ENCODE measurements around the gene JMJD1C. TPM values are rescaled to one million over a fixed set of nuclear protein-coding genes. Genes with fewer than 3 reads are reported as not detected.

The JMJD1C gene
- polyA plus RNA-seq, 2 of the 4 experiments (the other 2 are of a cell fraction): 15.9 to 47.2 TPM

DNA sequence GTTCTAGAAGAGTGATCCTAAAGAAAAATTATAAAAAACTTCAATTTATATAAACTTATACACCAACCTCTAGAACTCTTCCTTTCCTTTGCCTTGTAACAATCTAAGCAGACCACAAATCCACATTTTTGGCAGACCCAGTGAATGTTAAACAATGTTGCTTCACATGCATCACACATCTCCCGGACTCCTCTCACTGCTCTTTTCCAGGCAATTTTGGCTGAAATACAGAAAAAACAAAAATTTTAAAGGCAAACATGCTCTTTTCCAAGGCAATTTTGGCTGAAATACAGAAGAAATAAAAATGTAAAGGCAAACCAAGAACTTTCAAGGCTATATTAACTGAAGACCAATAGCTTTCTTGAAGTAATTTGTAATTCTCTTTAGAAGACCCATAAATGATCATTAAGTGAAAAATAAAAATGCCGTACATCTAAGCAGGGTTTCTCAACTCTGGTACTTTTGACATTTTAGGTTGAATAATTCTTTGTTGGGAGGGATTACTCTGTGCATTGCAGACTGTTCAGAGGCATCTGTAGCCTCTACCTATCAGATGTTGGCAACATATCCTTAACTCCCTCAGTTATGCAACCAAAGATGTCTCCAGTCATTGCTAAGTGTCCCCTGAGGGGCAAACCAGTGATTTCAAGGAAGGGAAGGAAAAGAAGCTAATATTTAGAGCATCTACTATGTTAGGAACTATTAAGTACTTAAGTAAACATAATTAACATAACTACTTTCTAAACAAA lies 268.3 kb downstream of the JMJD1C start:
- POLR2A ChIA-PET: no interaction called here
- Histone ChIP-seq H3K27ac (no peak overlapping the region), H3K4me2 (no peak overlapping the region), H3K4me3 (no peak overlapping the region), H3K9me3 (no peaks in the 10 kb centered on the region), H3K4me1 (no peaks in the 10 kb centered on the region)
- 91% methylated on average over 2 of the region's 2 CpGs for WGBS (ENCODE audit: missing lambda C conversion rate)
- CTCF ChIA-PET: no interaction called here
- DNase-seq (ENCODE audit: low read depth in 1 of 2, low spot score in 1 of 2) (no peak), FAIRE-seq (no peak), ATAC-seq (no peak)
- TF ChIP-seq GATA3 (IDR thresholded peaks at IDR 0.05; ENCODE audit: borderline replicate concordance): no peak
- no peak for TF ChIP-seq KDM1A (IDR thresholded peaks at IDR 0.05; ENCODE audit: low read depth)
- no peak for TF ChIP-seq CHD4 (IDR thresholded peaks at IDR 0.05; ENCODE audit: borderline replicate concordance)
- TF ChIP-seq MAZ (IDR thresholded peaks at IDR 0.05; ENCODE audit: borderline replicate concordance, low read depth, low read length): no peak
- no peak for TF ChIP-seq PHF8 (IDR thresholded peaks at IDR 0.05; ENCODE audit: borderline replicate concordance, low read depth)
- TF ChIP-seq RARB (CRISPR knock-in tag; IDR thresholded peaks at IDR 0.05): no peak
- no peak for TF ChIP-seq ZSCAN20 (CRISPR knock-in tag; IDR thresholded peaks at IDR 0.05)
- no peak for TF ChIP-seq CEBPB (IDR thresholded peaks at IDR 0.05)
- TF ChIP-seq, protein P1, sequence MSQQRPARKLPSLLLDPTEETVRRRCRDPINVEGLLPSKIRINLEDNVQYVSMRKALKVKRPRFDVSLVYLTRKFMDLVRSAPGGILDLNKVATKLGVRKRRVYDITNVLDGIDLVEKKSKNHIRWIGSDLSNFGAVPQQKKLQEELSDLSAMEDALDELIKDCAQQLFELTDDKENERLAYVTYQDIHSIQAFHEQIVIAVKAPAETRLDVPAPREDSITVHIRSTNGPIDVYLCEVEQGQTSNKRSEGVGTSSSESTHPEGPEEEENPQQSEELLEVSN (IDR thresholded peaks at IDR 0.05; ENCODE audit: borderline replicate concordance, low read depth): no peak
- TF ChIP-seq ESRRA (IDR thresholded peaks at IDR 0.05; ENCODE audit: borderline replicate concordance, low read length): no peak
- TF ChIP-seq, protein P2, sequence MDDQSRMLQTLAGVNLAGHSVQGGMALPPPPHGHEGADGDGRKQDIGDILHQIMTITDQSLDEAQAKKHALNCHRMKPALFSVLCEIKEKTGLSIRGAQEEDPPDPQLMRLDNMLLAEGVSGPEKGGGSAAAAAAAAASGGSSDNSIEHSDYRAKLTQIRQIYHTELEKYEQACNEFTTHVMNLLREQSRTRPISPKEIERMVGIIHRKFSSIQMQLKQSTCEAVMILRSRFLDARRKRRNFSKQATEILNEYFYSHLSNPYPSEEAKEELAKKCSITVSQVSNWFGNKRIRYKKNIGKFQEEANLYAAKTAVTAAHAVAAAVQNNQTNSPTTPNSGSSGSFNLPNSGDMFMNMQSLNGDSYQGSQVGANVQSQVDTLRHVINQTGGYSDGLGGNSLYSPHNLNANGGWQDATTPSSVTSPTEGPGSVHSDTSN (IDR thresholded peaks at IDR 0.05): no peak
- TF ChIP-seq, protein P3, sequence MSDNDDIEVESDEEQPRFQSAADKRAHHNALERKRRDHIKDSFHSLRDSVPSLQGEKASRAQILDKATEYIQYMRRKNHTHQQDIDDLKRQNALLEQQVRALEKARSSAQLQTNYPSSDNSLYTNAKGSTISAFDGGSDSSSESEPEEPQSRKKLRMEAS (IDR thresholded peaks at IDR 0.05): no peak
- no peak for TF ChIP-seq HOXB5 (CRISPR knock-in tag; IDR thresholded peaks at IDR 0.05)

DNA sequence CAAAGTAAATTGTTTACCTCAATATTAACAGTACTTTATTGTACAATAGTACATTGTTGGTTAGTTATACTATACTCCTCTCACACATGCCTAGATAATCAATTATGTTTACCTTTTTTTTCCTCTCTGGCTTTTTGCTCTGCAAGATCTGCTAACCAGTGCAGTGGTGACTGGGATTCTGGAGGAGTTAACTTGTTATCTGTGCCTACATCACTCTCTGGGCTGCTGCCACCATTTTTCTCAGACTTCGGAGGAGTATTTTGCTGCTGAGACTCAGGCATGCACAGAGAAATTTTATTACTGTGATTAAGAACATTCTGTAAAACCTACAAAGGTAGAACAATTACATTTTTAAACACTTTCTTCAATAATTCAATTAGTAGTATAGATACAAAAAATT lies 273.0 kb downstream of the JMJD1C start:
- ATAC-seq: no peak
- Histone ChIP-seq H3K4me1 (no peaks in the 10 kb centered on the region), H3K27ac (no peak overlapping the region), H3K9me3 (no peaks in the 10 kb centered on the region), H3K4me2 (no peak overlapping the region), H3K4me3 (no peak overlapping the region)
- CTCF ChIA-PET: no interaction called here
- no peak for FAIRE-seq
- POLR2A ChIA-PET: no interaction called here
- WGBS (ENCODE audit: missing lambda C conversion rate): 97% methylated on average over 1 of the region's 1 CpG
- DNase-seq (ENCODE audit: low read depth in 1 of 2, low spot score in 1 of 2): no peak
- TF ChIP-seq TFCP2L1 (CRISPR knock-in tag; IDR thresholded peaks at IDR 0.05) (no peak), MAZ (IDR thresholded peaks at IDR 0.05; ENCODE audit: borderline replicate concordance, low read depth, low read length) (no peak), SMC3 (IDR thresholded peaks at IDR 0.05) (no peak), NPAS2 (CRISPR knock-in tag; IDR thresholded peaks at IDR 0.05; ENCODE audit: borderline replicate concordance) (no peak), CHD4 (IDR thresholded peaks at IDR 0.05; ENCODE audit: borderline replicate concordance) (no peak), SREBF2 (IDR thresholded peaks at IDR 0.05) (no peak), NR3C1 (IDR thresholded peaks at IDR 0.05) (no peak), GATA3 (IDR thresholded peaks at IDR 0.05; ENCODE audit: borderline replicate concordance) (no peak), ESRRA (IDR thresholded peaks at IDR 0.05; ENCODE audit: borderline replicate concordance, low read length) (no peak), EP300 (IDR thresholded peaks at IDR 0.05) (no peak), FOXS1 (CRISPR knock-in tag; IDR thresholded peaks at IDR 0.05) (no peak), POLR2AphosphoS2 (conservative IDR thresholded peaks at IDR 0.05; ENCODE audit: low read length) (no peak), KDM5A (IDR thresholded peaks at IDR 0.05) (no peak), MAFK (IDR thresholded peaks at IDR 0.05; ENCODE audit: partially characterized antibody) (no peak)
- TF ChIP-seq, protein P4, sequence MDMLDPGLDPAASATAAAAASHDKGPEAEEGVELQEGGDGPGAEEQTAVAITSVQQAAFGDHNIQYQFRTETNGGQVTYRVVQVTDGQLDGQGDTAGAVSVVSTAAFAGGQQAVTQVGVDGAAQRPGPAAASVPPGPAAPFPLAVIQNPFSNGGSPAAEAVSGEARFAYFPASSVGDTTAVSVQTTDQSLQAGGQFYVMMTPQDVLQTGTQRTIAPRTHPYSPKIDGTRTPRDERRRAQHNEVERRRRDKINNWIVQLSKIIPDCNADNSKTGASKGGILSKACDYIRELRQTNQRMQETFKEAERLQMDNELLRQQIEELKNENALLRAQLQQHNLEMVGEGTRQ (IDR thresholded peaks at IDR 0.05): no peak
- TF ChIP-seq, protein P5, sequence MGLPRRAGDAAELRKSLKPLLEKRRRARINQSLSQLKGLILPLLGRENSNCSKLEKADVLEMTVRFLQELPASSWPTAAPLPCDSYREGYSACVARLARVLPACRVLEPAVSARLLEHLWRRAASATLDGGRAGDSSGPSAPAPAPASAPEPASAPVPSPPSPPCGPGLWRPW (IDR thresholded peaks at IDR 0.05): no peak
